NAMALWA (cell line): ENCODE data around the gene CCNO.
A peak's percentile ranks its signal among the peaks of the same experiment; 100 is the strongest.

Experiments
- DNase-seq: peaks from one replicate; pipeline ENCODE4 v3.0.0-alpha.2; 2015; ENCODE audit warnings: low spot score

CCNO gene

DNA sequence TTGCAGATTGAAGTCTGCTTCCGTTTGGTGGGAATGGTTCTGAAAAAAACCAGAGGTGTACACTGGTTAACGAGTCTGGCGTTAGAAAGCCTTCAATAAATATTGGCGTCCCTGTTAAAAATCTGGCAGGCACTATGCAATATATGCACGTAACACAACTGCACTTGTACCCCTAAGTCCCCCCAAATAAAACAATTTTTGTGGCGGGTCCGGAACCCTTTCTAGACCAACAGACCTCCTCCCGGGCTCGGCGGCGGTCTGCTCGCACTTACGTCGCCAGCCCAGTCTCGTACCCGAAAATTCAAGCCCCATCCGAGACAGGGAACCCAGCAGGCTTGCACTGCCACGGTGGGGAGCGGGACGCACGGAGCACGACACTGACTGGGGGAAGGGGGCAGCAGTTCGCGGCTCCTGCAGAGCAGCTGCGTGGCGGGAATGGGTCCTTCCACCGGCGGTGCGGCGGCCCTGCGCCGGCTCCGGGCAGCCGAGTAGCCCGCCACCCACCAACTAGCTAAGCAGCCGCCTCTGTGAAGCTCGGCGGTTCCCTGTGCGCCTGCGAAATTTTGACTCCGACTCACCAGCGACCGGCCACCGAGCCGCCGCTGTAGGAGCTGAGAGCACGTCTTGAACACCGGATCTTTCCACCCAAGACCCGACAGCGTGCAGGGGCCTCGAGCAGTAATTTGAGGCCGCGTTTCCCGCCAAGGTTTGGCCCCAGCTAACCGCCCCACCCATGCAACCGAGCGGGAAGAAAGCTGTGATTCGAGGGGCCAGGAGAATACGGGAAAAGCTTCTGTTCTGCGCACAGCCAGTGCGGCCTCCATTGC lies 10.2 kb downstream of the CCNO start:
- DNase-seq, result no peak

GRCh38 chr5:55222092-55222984 lies 11.1 kb downstream of the CCNO start:
- DNase-seq, result no peak

DNA sequence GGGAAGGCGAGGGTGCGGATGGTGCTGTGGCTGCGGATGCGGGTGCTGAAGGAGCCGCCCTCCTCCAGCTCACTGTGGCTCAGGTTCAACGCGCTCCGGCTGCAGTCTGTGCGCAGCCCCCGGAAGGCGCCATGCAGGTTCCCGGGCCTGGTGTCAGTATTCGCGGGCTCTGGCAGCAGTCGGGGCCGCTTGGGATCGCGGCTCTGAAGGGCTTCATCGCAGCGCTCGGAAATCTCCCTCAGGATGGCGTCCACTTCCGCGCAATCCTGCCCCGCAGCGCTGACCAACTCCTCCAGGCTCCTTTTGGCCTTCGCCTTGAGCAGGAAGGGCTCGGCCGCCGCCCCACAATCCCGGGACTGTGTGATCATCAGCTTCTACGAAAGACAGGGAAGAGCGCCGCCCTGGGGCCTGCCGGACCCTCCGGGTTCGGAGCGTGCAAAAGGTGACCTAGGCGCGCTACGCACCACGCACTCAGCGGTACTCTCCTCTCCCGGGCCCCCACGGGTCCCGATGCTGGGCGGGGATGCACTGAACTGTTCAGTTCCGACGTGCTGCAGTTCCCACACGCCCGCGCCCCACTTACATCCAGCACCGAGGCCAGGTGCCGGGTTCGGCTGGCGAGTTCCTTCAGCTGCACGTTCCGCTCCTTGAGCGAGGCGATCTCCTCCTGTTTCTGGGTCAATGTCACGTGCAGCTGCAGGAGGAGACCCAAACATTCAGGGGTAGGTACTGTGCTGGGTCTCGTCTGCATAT lies 12.8 kb downstream of the CCNO start:
- DNase-seq, result no peak

GRCh38 chr5:55219770-55220169 lies 13.6 kb downstream of the CCNO start:
- DNase-seq, result no peak

GRCh38 chr5:55218967-55219366 lies 14.4 kb downstream of the CCNO start:
- DNase-seq, result no peak

- DNase-seq, result no peak
Measured at GRCh38 chr5:55211184-55211874, 22.1 kb downstream of the CCNO start.

DNA sequence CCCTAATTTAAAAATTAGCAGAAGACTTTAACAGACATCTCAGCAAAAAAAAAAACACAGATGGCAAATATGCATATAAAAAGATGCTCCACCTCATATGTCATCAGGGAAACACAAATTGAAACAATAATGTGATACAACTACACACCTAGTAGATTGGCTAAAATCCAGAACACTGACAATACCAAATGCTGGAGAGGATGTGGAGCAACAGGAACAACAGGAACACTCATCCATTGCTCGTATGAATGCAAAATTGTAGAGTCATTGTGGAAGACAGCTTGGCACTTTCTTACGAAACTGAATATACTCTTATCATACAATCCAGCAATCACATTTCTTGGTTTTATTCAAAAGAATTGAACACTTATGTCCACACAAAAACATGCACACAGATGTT lies 28.4 kb downstream of the CCNO start:
- DNase-seq, result no peak

DNA sequence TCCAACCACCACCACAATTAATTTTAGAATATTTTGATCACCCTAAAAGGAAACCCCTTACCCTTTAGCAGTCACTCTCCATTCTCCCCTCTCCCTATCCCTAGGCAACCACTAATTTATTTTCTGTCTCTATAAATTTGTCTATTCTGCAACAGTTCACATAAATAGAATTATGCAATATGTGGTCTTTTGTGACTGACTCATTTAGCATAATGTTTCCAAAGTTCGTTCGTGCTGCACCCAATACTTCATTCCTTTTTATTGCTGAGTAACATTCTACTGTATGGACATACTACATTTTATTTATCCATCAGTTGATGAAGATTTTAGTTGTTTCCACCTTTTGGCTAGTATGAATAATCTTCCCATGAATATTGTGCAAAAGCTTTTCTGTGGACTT lies 42.2 kb downstream of the CCNO start:
- DNase-seq, result no peak

- DNase-seq, result no peak
Measured at GRCh38 chr5:55188656-55189540, 44.5 kb downstream of the CCNO start.

DNA sequence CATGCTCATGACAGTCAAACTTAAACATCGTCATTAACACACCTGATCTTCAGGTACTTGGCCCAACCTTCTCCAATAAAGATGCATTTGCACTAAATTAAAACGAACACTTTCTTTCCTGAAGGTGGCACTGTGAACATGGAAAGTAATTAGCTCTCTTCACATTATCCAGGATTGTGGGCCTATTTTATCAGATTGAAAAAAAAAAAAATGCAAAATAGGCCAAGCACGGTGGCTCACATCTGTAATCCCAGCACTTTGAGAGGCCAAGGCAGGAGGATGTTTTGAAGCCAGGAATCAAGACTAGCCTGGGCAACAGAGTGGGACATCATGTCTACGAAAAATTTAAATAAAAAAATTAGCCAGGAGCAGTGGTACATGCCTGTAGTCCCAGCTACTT lies 46.0 kb downstream of the CCNO start:
- peak; percentile 19 for DNase-seq
